GM12891 (cell line): Measurements from ENCODE around the gene TLCD5.
A peak's percentile ranks its signal among the peaks of the same experiment; 100 is the strongest.

Experiments
- DNase-seq: peaks from one replicate; pipeline ENCODE4 v3.0.0; 2011; ENCODE audit warnings: low spot score; ENCODE audit not compliant: insufficient read length
- FAIRE-seq: peaks from 2 replicates; lab custom pipeline; 2011; peaks lifted over from hg19 to GRCh38; lab: Jason Lieb, UNC
- PAX5 ChIP-seq: IDR thresholded peaks from 2 replicates; pipeline ENCODE4 v1.6.1; 2011; ENCODE audit warnings: low read length, moderate library complexity, mild to moderate bottlenecking; ENCODE audit not compliant: insufficient read depth, severe bottlenecking
- POLR2A ChIP-seq: IDR thresholded peaks from 2 replicates; pipeline ENCODE4 v1.6.1; 2011; ENCODE audit warnings: low read depth, low read length, control low read depth
- POLR2AphosphoS5 ChIP-seq: IDR thresholded peaks from 2 replicates; pipeline ENCODE4 v1.6.1; 2011; ENCODE audit warnings: low read depth, low read length, control low read depth
- POU2F2 ChIP-seq: IDR thresholded peaks from 2 replicates; pipeline ENCODE4 v1.6.1; 2011; ENCODE audit warnings: low read depth, mild to moderate bottlenecking, control low read depth, low read length, moderate library complexity
- SPI1 ChIP-seq: IDR thresholded peaks from 2 replicates; pipeline ENCODE4 v1.6.1; 2011; ENCODE audit warnings: low read depth, low read length, control low read depth
- TAF1 ChIP-seq: IDR thresholded peaks from 2 replicates; pipeline ENCODE4 v1.6.1; 2011; ENCODE audit warnings: low read depth, low read length, control low read depth

Gene TLCD5

GRCh38 chr11:120290956-120291355 lies 34.1 kb upstream of the TLCD5 start:
- FAIRE-seq (no peak), DNase-seq (no peak)
- TF ChIP-seq POLR2AphosphoS5 (no peak), PAX5 (no peak), POU2F2 (no peak), TAF1 (no peak), POLR2A (no peak), SPI1 (no peak)

- no peak for TF ChIP-seq POU2F2
- no peak for TF ChIP-seq POLR2A
- no peak for TF ChIP-seq PAX5
- TF ChIP-seq POLR2AphosphoS5 = no peak
- FAIRE-seq (no peak), DNase-seq (no peak)
Observed at GRCh38 chr11:120293038-120293800, 31.9 kb upstream of the TLCD5 start.

- TF ChIP-seq PAX5 = no peak
- TF ChIP-seq TAF1 = no peak
- no peak for TF ChIP-seq POLR2AphosphoS5
- TF ChIP-seq SPI1 = no peak
- TF ChIP-seq POU2F2 = no peak
- no peak for TF ChIP-seq POLR2A
- DNase-seq (no peak), FAIRE-seq (no peak)
Observed at GRCh38 chr11:120294096-120294495, 31.0 kb upstream of the TLCD5 start.

GRCh38 chr11:120295099-120295498 lies 30.0 kb upstream of the TLCD5 start:
- no peak for FAIRE-seq
- TF ChIP-seq POU2F2 = no peak
- DNase-seq = no peak

- FAIRE-seq (no peak), DNase-seq (no peak)
- TF ChIP-seq POLR2AphosphoS5 (no peak), POLR2A (no peak), SPI1 (no peak), POU2F2 (no peak), PAX5 (no peak), TAF1 (no peak)
Observed at GRCh38 chr11:120296554-120296953, 28.5 kb upstream of the TLCD5 start.

GRCh38 chr11:120298461-120298860 lies 26.6 kb upstream of the TLCD5 start:
- FAIRE-seq (no peak), DNase-seq (no peak)
- TF ChIP-seq POLR2AphosphoS5 (no peak), POU2F2 (no peak), SPI1 (no peak), PAX5 (no peak), TAF1 (no peak), POLR2A (no peak)

- no peak for FAIRE-seq
- TF ChIP-seq POLR2A = no peak
- no peak for TF ChIP-seq PAX5
- TF ChIP-seq POLR2AphosphoS5 = no peak
- no peak for TF ChIP-seq SPI1
- TF ChIP-seq POU2F2 = no peak
- no peak for TF ChIP-seq TAF1
- no peak for DNase-seq
Observed at GRCh38 chr11:120302001-120302805, 22.9 kb upstream of the TLCD5 start.

GRCh38 chr11:120303004-120303637 lies 22.0 kb upstream of the TLCD5 start:
- TF ChIP-seq TAF1 = no peak
- TF ChIP-seq POLR2A = no peak
- TF ChIP-seq POU2F2 = no peak
- no peak for TF ChIP-seq POLR2AphosphoS5
- TF ChIP-seq PAX5 = no peak
- FAIRE-seq (peak; percentile 88), DNase-seq (peak; percentile 48)

- FAIRE-seq (no peak), DNase-seq (no peak)
- TF ChIP-seq SPI1 (no peak), TAF1 (no peak), POLR2AphosphoS5 (no peak), POU2F2 (no peak), POLR2A (no peak), PAX5 (no peak)
Observed at GRCh38 chr11:120304526-120304925, 20.6 kb upstream of the TLCD5 start.
